Smooth muscle cell (in vitro differentiated cells): ENCODE data around the gene KCNK4. TPM values are rescaled to one million over a fixed set of nuclear protein-coding genes. Genes with fewer than 3 reads are reported as not detected.

Experiments used
- microRNA-seq: library from miRNA; unstranded; fragments of <30 nt; microRNA quantifications from one replicate; pipeline ENCODE4, GENCODE V29; 2016; ENCODE audit warnings: borderline number of aligned reads
- polyA plus RNA-seq: library from polyadenylated mRNA; unstranded; fragments of >200 nt; fragmentation: Nextera tagmentation; extraction: Ambion mirVana; gene quantifications from 2 replicates; pipeline ENCODE4 v1.2.1, GENCODE V29; 2016
- small RNA-seq: library from RNA; depleted of rRNA; stranded (forward); fragments of <200 nt; gene quantifications from one replicate; pipeline ENCODE3, GENCODE V24; 2014
- total RNA-seq: library from RNA; depleted of rRNA; stranded (reverse); fragments of >200 nt; gene quantifications from 2 replicates; pipeline ENCODE4 v1.2.3, GENCODE V29; 2014

Gene KCNK4
- total and polyA plus RNA-seq, 2 experiments from 2014 or later: not detected

Small RNA genes lying within 50 kb of the gene (microRNA-seq; reads per million reads assigned to microRNA genes)
- gene MIR7155: not detected

Small RNA genes lying within 50 kb of the gene (small RNA-seq; reads per million reads assigned to genes)
- gene MIR7155: not detected
- not detected for gene RF00019

Other genes with a start within 250 kb of the KCNK4 start
- gene MACROD1, start 125.2 kb upstream of the KCNK4 start, total RNA-seq: 9.2 and 57.9 TPM in 2 replicates
- 32.6 and 35.2 TPM in 2 replicates for gene MACROD1, start 125.2 kb upstream of the KCNK4 start, polyA plus RNA-seq
- 103 and 114 TPM in 2 replicates for gene STIP1, start 105.1 kb upstream of the KCNK4 start, total RNA-seq
- gene STIP1, start 105.1 kb upstream of the KCNK4 start, polyA plus RNA-seq: 117 and 129 TPM in 2 replicates
- 0.18 and 1.2 TPM in 2 replicates for gene FERMT3, start 84.6 kb upstream of the KCNK4 start, total RNA-seq
- gene FERMT3, start 84.6 kb upstream of the KCNK4 start, polyA plus RNA-seq: 2.4 and 3.7 TPM in 2 replicates
- 52.6 and 66.1 TPM in 2 replicates for gene TRPT1, start 65.1 kb upstream of the KCNK4 start, total RNA-seq
- 65.6 and 78.5 TPM in 2 replicates for gene TRPT1, start 65.1 kb upstream of the KCNK4 start, polyA plus RNA-seq
- gene NUDT22, start 65.0 kb upstream of the KCNK4 start, total RNA-seq: 50.6 and 51.5 TPM in 2 replicates
- gene NUDT22, start 65.0 kb upstream of the KCNK4 start, polyA plus RNA-seq: 76.8 and 82.1 TPM in 2 replicates
- 14.5 and 14.7 TPM in 2 replicates for gene DNAJC4, start 60.8 kb upstream of the KCNK4 start, total RNA-seq
- gene DNAJC4, start 60.8 kb upstream of the KCNK4 start, polyA plus RNA-seq: 76.7 and 78.5 TPM in 2 replicates
- 20.0 and 27.9 TPM in 2 replicates for gene VEGFB, start 56.7 kb upstream of the KCNK4 start, total RNA-seq
- gene VEGFB, start 56.7 kb upstream of the KCNK4 start, polyA plus RNA-seq: 94.4 and 96.5 TPM in 2 replicates
- gene FKBP2, start 50.2 kb upstream of the KCNK4 start, total RNA-seq: 31.0 and 51.3 TPM in 2 replicates
- gene FKBP2, start 50.2 kb upstream of the KCNK4 start, polyA plus RNA-seq: 231 and 246 TPM in 2 replicates
- gene PPP1R14B, start 44.4 kb upstream of the KCNK4 start, total RNA-seq: 213 and 242 TPM in 2 replicates
- gene PPP1R14B, start 44.4 kb upstream of the KCNK4 start, polyA plus RNA-seq: 530 and 589 TPM in 2 replicates
- 15.0 and 17.1 TPM in 2 replicates for gene PLCB3, start 39.8 kb upstream of the KCNK4 start, total RNA-seq
- gene PLCB3, start 39.8 kb upstream of the KCNK4 start, polyA plus RNA-seq: 14.8 and 15.6 TPM in 2 replicates
- gene BAD, start 6.6 kb upstream of the KCNK4 start, total RNA-seq: 48.7 and 65.8 TPM in 2 replicates
- gene BAD, start 6.6 kb upstream of the KCNK4 start, polyA plus RNA-seq: 117 and 126 TPM in 2 replicates
- 17.3 and 19.6 TPM in 2 replicates for gene GPR137, start 5.5 kb upstream of the KCNK4 start, total RNA-seq
- gene GPR137, start 5.5 kb upstream of the KCNK4 start, polyA plus RNA-seq: 63.6 and 69.0 TPM in 2 replicates
- gene CATSPERZ, start 9.1 kb downstream of the KCNK4 start, total RNA-seq: not detected in 2 replicates
- not detected in 2 replicates for gene CATSPERZ, start 9.1 kb downstream of the KCNK4 start, polyA plus RNA-seq
- gene ESRRA, start 14.2 kb downstream of the KCNK4 start, total RNA-seq: 7.7 and 8.0 TPM in 2 replicates
- 16.7 and 29.4 TPM in 2 replicates for gene ESRRA, start 14.2 kb downstream of the KCNK4 start, polyA plus RNA-seq
- 218 and 285 TPM in 2 replicates for gene TRMT112, start 26.3 kb downstream of the KCNK4 start, total RNA-seq
- gene TRMT112, start 26.3 kb downstream of the KCNK4 start, polyA plus RNA-seq: 327 and 353 TPM in 2 replicates
- gene PRDX5, start 26.8 kb downstream of the KCNK4 start, total RNA-seq: 169 and 209 TPM in 2 replicates
- 461 and 474 TPM in 2 replicates for gene PRDX5, start 26.8 kb downstream of the KCNK4 start, polyA plus RNA-seq
- gene CCDC88B, start 48.9 kb downstream of the KCNK4 start, total RNA-seq: 0.22 and 2.2 TPM in 2 replicates
- gene CCDC88B, start 48.9 kb downstream of the KCNK4 start, polyA plus RNA-seq: 2.2 and 3.4 TPM in 2 replicates
- gene RPS6KA4, start 67.9 kb downstream of the KCNK4 start, total RNA-seq: 19.5 and 21.8 TPM in 2 replicates
- gene RPS6KA4, start 67.9 kb downstream of the KCNK4 start, polyA plus RNA-seq: 40.0 and 42.9 TPM in 2 replicates